BJ (cell line): ENCODE results near the gene OLFML3. TPM values are rescaled to one million over a fixed set of nuclear protein-coding genes. Genes with fewer than 3 reads are reported as not detected.

Source experiments
- CTCF ChIA-PET: fragments of 350-600 bp; formaldehyde crosslinking; extraction: SDS; loops from one replicate; lab custom pipeline; 2021; ENCODE audit warnings: antibody characterized with exemption, inconsistent platforms; lab: Yijun Ruan, JAX
- POLR2A ChIA-PET: fragments of 300-600 bp; sonication (Branson Sonifier 250); formaldehyde crosslinking; extraction: SDS; loops from one replicate; lab custom pipeline; 2021; ENCODE audit warnings: antibody characterized with exemption; lab: Charles Lee
- DNase-seq: peaks from one replicate; pipeline ENCODE4 v3.0.0-alpha.2; 2011; ENCODE audit warnings: low read depth
- H3K27me3 ChIP-seq: 2 replicates; pipeline ENCODE4 v1.6.0; 2011; ENCODE audit warnings: low read length; ENCODE audit not compliant: control insufficient read depth, insufficient read depth
- H3K36me3 ChIP-seq: 2 replicates; pipeline ENCODE4 v1.5.1; 2011; ENCODE audit warnings: low read length; ENCODE audit not compliant: control insufficient read depth, insufficient read depth
- H3K4me3 ChIP-seq: 2 replicates; pipeline ENCODE4 v1.5.1; 2011; ENCODE audit warnings: low read depth, mild to moderate bottlenecking, control low read depth, low read length
- CTCF ChIP-seq: IDR thresholded peaks from 2 replicates; pipeline ENCODE4 v1.5.1; 2011; ENCODE audit warnings: low read depth, mild to moderate bottlenecking, control low read depth, inconsistent platforms, low read length, moderate library complexity; ENCODE audit not compliant: insufficient read depth
- polyA plus RNA-seq: library from polyadenylated mRNA; depleted of rRNA; stranded (reverse); fragments of >200 nt; gene quantifications from 2 replicates; pipeline ENCODE4 v1.2.3, GENCODE V29; 2011

The OLFML3 gene
- polyA plus RNA-seq, 1 experiment, result 76.8 TPM

- H3K27me3 ChIP-seq, result no peaks in the 10 kb centered on the region
- DNase-seq, result no peak
- ChIA-PET CTCF (interaction anchor here (0.7 to 2.8 kb wide), 2 partner anchors 12 to 300 kb away, joined by 3 to 11 read pairs; no protein-coding TSS in a partner anchor), POLR2A (no interaction called here)
- H3K36me3 ChIP-seq, result peaks cover 3% of the 10 kb centered on the region; the same call in 1 of the 2 replicates
- no peak for TF ChIP-seq CTCF
- H3K4me3 ChIP-seq, result peak overlapping the region; percentile 21
Observed at GRCh38 chr1:113982949-113983348, 3.7 kb downstream of the OLFML3 start.

- Histone ChIP-seq H3K4me3 (no peak overlapping the region), H3K36me3 (peaks cover 3% of the 10 kb centered on the region; the same call in 1 of the 2 replicates), H3K27me3 (no peaks in the 10 kb centered on the region)
- no peak for DNase-seq
- CTCF ChIA-PET, result interaction anchor here (0.7 to 2.8 kb wide), 3 partner anchors 13 to 362 kb away, joined by 3 to 11 read pairs (median 3); no protein-coding TSS in a partner anchor
- no peak for TF ChIP-seq CTCF
- POLR2A ChIA-PET, result no interaction called here
Observed at GRCh38 chr1:113983391-113983790, 4.1 kb downstream of the OLFML3 start.

- H3K36me3 ChIP-seq, result peaks cover 3% of the 10 kb centered on the region; the same call in 1 of the 2 replicates
- H3K4me3 ChIP-seq, result no peak overlapping the region
- DNase-seq, result no peak
- no peaks in the 10 kb centered on the region for H3K27me3 ChIP-seq
- ChIA-PET POLR2A (no interaction called here), CTCF (interaction anchor here (0.6 to 2.8 kb wide), 3 partner anchors 141 to 362 kb away, joined by 3 to 11 read pairs (median 4); no protein-coding TSS in a partner anchor)
- TF ChIP-seq CTCF, result no peak
Observed at GRCh38 chr1:113983826-113984225, 4.6 kb downstream of the OLFML3 start.

- Histone ChIP-seq H3K27me3 (no peaks in the 10 kb centered on the region), H3K4me3 (no peak overlapping the region), H3K36me3 (peaks cover 3% of the 10 kb centered on the region; the same call in 1 of the 2 replicates)
- POLR2A ChIA-PET, result interaction anchor here (1.0 kb wide), 1 partner anchor 18 kb away, joined by 4 read pairs; no protein-coding TSS in a partner anchor
- no peak for TF ChIP-seq CTCF
- DNase-seq, result no peak
- CTCF ChIA-PET, result interaction anchor here (0.6 to 2.8 kb wide), 2 partner anchors 140 to 298 kb away, joined by 4 to 11 read pairs; no protein-coding TSS in a partner anchor
Observed at GRCh38 chr1:113984710-113985109, 5.4 kb downstream of the OLFML3 start.

- no peak for DNase-seq
- ChIA-PET CTCF (interaction anchor here (1.5 kb wide), 1 partner anchor 11 kb away, joined by 5 read pairs; no protein-coding TSS in a partner anchor), POLR2A (no interaction called here)
- Histone ChIP-seq H3K27me3 (0 out of 2 replicates have a peak, but pooled peaks cover 1% of the 10 kb centered on the region), H3K36me3 (no peaks in the 10 kb centered on the region), H3K4me3 (no peak overlapping the region)
- no peak for TF ChIP-seq CTCF
Observed at GRCh38 chr1:113986802-113987201, 7.5 kb downstream of the OLFML3 start.
